Measurements from ENCODE around the gene MYT1.

The MYT1 gene

DNA sequence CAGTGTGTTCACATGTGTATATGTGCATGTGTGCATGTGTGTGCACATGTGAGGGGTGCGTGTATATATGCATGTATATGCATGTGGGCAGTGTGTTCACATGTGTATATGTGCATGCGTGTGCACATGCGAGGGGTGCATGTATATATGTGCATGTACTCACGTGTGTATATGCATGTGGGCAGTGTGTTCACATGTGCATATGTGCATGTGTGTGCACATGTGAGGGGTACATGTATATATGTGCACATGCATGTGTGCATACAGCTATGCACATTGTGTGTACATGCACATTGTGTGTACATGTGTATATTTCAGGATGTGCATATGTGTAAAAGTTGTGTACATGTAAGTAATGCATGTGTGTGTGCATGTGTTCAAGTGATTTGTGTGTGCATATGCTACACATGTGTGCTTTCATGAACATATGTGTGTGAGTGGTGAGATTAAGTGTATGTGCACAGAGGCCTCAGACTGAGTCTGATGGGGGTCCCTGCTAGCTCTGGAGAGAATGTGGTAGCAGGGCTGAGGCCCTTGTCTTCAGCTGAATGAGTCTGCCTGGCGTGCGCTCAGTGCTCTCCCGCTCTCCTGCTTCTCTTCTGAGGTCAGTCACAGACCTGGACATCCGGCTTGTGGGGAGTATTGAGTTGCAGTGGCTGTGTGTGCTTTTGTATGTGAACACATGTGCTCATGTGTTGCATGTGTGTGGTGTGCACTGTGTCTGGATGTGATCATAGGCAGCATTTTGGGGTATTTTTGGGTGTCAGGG lies 19.9 kb upstream of the MYT1 start:
- no peaks in the 10 kb centered on the region for H3K27me3 ChIP-seq (ENCODE audit: control insufficient read depth, insufficient read depth, low read length)
- TF ChIP-seq, protein P1, sequence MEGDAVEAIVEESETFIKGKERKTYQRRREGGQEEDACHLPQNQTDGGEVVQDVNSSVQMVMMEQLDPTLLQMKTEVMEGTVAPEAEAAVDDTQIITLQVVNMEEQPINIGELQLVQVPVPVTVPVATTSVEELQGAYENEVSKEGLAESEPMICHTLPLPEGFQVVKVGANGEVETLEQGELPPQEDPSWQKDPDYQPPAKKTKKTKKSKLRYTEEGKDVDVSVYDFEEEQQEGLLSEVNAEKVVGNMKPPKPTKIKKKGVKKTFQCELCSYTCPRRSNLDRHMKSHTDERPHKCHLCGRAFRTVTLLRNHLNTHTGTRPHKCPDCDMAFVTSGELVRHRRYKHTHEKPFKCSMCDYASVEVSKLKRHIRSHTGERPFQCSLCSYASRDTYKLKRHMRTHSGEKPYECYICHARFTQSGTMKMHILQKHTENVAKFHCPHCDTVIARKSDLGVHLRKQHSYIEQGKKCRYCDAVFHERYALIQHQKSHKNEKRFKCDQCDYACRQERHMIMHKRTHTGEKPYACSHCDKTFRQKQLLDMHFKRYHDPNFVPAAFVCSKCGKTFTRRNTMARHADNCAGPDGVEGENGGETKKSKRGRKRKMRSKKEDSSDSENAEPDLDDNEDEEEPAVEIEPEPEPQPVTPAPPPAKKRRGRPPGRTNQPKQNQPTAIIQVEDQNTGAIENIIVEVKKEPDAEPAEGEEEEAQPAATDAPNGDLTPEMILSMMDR (IDR thresholded peaks at IDR 0.05): no peak

DNA sequence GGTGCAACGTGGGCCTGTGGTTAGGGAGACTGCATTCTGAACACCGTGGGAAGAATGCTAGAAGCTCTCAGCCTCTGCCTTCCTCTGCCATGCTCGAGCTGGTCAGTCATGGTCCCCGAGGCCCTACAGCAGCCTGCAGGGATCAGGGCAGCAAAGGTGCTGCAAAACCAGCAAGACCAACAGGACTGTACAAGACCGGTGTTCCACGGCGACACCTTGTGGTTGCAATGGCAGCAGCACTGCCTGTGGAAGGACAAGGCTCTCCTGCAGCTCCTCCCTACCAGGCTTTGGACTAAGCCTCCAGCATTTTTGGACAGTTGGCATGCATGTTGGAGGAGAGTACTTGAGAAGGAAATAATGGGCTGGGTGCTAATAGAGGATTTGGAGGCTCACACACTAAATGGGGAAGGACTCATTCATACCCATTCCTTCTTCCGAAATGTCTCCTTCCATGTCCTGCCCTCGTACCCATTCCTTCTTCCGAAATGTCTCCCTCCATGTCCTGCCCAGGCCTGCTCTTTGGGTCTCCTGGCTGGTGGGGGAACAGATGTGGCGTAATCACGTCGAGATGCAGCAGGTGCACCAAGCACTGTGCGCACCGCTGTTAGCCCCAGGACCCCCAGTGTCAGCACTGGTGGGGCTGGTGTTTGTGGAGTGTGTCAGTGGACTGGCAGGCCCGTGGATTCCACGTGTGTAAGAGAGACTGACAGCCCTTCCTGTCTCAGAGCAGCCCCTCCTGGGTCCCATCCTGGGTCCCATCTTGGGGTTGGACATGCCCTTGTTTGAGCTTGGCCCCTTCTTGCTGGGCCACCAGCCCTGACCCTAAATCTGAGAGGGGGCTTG lies 18.6 kb upstream of the MYT1 start:
- H3K4me1 ChIP-seq: no peaks in the 10 kb centered on the region
- no peaks in the 10 kb centered on the region for H3K9me3 ChIP-seq (ENCODE audit: control insufficient read depth, low read length)
- no peak overlapping the region for H2AFZ ChIP-seq
- H3K36me3 ChIP-seq (ENCODE audit: control insufficient read depth, insufficient read depth, low read length): no peaks in the 10 kb centered on the region
- H3K79me2 ChIP-seq: peaks cover 36% of the 10 kb centered on the region
- no peaks in the 10 kb centered on the region for H3K27me3 ChIP-seq (ENCODE audit: control insufficient read depth, insufficient read depth, low read length)
- no peak overlapping the region for H3K27ac ChIP-seq
- H3K4me3 ChIP-seq (ENCODE audit: low read depth, low read length): no peak overlapping the region
- no peak overlapping the region for H3K4me2 ChIP-seq (ENCODE audit: low read length)
- TF ChIP-seq, protein P1 (IDR thresholded peaks at IDR 0.05): no peak
- H3K9ac ChIP-seq: no peak overlapping the region

More for the DNA sequence above, 19.9 kb upstream of the MYT1 start:
- Histone ChIP-seq H3K9ac (no peak overlapping the region), H3K4me2 (ENCODE audit: low read length) (no peak overlapping the region), H3K36me3 (ENCODE audit: control insufficient read depth, insufficient read depth, low read length) (no peaks in the 10 kb centered on the region), H3K27ac (no peak overlapping the region), H3K79me2 (peaks cover 31% of the 10 kb centered on the region), H3K4me1 (no peaks in the 10 kb centered on the region), H2AFZ (no peak overlapping the region), H3K9me3 (ENCODE audit: control insufficient read depth, low read length) (no peaks in the 10 kb centered on the region), H3K4me3 (ENCODE audit: low read depth, low read length) (no peak overlapping the region)

DNA sequence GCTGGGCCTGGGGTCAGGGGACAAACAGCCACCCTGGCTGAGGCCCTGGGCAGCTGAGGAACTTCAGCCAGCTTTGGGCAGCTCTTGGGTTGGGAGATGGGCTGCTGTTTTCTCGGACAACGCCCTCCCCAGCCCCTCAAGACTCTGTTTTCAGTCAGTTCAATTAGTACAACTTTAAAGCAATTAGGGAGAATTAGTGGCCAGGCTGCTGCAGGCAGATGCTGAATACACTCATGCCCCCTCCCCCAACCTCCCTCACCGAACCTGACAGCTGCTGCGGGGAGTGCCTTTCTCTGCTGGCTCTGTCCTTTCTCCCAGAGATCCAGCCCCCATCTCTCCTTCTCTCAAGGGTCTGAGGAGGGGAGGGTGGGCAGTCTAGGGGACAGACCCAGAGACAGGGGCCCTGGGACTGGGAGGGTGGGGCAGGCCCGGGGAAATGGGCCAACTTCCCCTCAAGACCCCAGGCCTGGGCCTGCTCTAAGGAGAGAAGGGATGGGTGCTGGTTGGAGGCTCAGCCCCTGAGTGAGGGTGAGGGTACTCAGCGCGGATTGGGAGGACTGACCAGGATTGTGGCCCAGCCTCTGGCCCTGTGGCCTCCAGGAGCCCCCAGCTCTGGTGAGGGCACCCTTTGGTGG lies 17.8 kb upstream of the MYT1 start:
- Histone ChIP-seq H3K9me3 (ENCODE audit: control insufficient read depth, low read length) (no peaks in the 10 kb centered on the region), H3K36me3 (ENCODE audit: control insufficient read depth, insufficient read depth, low read length) (no peaks in the 10 kb centered on the region), H3K4me3 (ENCODE audit: low read depth, low read length) (no peak overlapping the region), H3K27ac (no peak overlapping the region), H3K79me2 (peaks cover 36% of the 10 kb centered on the region), H3K9ac (no peak overlapping the region), H2AFZ (no peak overlapping the region), H3K4me1 (no peaks in the 10 kb centered on the region), H3K4me2 (ENCODE audit: low read length) (no peak overlapping the region), H3K27me3 (ENCODE audit: control insufficient read depth, insufficient read depth, low read length) (no peaks in the 10 kb centered on the region)
- TF ChIP-seq, protein P1 (IDR thresholded peaks at IDR 0.05): no peak

DNA sequence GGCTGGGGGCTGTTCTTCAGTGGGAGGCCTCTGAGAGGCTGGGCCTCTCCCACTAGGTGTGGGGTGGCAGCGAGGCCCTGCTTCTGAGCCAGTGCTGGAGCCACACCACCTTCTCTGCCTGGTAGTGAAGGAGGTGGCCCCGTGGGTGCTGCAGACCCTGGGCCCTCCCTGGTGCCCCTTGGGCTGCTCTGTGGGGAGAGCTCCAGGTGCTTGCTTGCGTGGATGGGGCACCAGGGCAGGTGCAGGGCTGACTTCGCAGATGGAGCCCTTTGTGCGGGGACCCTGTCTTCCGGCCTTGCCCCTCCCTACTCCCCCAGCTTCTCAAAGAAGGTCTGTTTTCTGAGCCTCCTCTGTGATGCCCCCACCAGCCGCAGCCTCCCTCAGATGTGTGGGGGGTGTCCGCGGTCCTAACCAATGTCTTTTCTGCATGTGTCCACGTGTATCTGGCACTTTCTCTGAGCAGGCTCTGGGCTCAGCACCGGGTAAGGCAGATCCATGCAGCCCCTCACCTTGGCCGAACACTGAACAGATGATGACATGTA lies 17.2 kb upstream of the MYT1 start:
- no peak overlapping the region for H3K27ac ChIP-seq
- no peaks in the 10 kb centered on the region for H3K4me1 ChIP-seq
- H3K4me2 ChIP-seq (ENCODE audit: low read length): no peak overlapping the region
- peaks cover 37% of the 10 kb centered on the region for H3K79me2 ChIP-seq
- H3K9me3 ChIP-seq (ENCODE audit: control insufficient read depth, low read length): no peaks in the 10 kb centered on the region
- no peak overlapping the region for H2AFZ ChIP-seq
- no peaks in the 10 kb centered on the region for H3K27me3 ChIP-seq (ENCODE audit: control insufficient read depth, insufficient read depth, low read length)
- no peaks in the 10 kb centered on the region for H3K36me3 ChIP-seq (ENCODE audit: control insufficient read depth, insufficient read depth, low read length)
- TF ChIP-seq, protein P1 (IDR thresholded peaks at IDR 0.05): no peak
- no peak overlapping the region for H3K4me3 ChIP-seq (ENCODE audit: low read depth, low read length)
- H3K9ac ChIP-seq: no peak overlapping the region
